ENCODE results near the gene MYO1D. TPM values are rescaled to one million over a fixed set of nuclear protein-coding genes. Genes with fewer than 3 reads are reported as not detected.
"Not testable (repeated sequence)": the region's sequence is repeated elsewhere in the genome, so short reads cannot be mapped to it uniquely, and the experiment has no call there.

Gene MYO1D
- total RNA-seq: 100 to 1,000 TPM; 162 to 201 TPM
- long read RNA-seq, donor 1, full-length matches to known transcripts: 10 of 58 reads
- long read RNA-seq, donor 1, partial matches to known transcripts: 17 of 58 reads
- long read RNA-seq, donor 1, other reads (novel, unspliced or antisense): 31 of 58 reads
- long read RNA-seq, donor 2, partial matches to known transcripts: 86 of 98 reads
- long read RNA-seq, donor 2, other reads (novel, unspliced or antisense): 9 of 98 reads

DNA sequence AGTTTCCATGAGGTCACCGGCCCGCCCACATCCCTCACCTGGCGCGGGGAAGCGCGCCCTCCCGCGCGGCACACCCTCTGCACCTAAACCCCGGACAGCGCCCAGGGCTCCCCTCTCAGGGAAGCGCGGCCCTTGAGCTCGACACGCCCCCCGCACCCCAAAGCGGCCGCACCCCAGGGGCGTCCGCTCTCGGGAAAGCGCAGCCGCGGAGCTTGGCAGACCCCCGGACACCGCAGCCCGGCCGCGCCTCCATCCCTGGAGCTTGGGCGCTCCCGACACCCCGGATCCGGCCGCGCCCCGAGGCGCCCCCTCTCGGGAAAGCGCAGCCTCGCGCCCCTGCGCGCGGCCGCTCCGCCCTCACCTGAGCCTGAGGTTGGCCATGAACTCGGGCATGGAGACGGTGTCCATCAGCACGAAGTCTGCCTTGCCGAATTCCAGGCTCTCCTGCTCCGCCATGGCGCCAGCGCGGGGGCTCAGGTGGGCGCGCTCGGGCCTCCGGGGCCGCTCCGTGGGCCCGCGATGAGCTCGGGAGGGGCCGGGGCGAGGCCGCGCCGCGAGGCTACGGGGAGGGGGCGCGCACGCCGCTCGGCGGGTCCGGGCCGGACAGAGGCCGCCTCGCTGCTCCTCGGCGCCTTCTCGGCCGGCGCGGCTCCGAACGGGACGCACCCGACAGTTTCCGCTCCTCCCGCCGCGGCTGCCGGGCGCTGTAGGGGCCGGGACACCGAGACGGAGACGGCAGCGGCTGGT lies at the start of gene MYO1D:
TSS of gene MYO1D (minus strand) at position 708 of the 747 bp plus-strand sequence. CDS start at position 456, 252 bp downstream.
- DNase-seq (ENCODE audit: low spot score): peak; percentile 84
- intact Hi-C loops (cut with DNase I): loop anchor here (1.0 to 2.0 kb wide), 2 partner anchors 92 to 93 kb away; no protein-coding TSS in a partner anchor

DNA sequence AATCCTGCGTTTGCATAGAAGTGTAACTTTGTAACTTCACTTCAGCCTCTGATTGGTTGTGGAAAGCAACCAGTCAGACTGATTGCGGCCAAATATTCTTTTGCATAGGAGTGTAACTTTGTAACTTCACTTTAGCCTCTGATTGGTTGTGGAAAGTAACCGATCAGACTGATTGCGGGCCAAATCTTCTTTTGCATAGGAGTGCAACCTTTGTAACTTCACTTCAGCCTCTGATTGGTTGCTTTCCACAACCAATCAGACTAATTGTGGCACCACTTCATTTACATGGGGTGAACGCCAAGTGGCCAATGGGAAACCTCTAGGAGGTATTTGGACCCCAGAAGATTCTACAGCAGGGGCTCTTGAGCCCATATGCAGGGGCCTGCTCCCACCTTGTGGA lies 49.3 kb upstream of the MYO1D start:
- no peak for DNase-seq (ENCODE audit: low spot score)
- intact Hi-C loops (cut with DNase I): no loop called here

DNA sequence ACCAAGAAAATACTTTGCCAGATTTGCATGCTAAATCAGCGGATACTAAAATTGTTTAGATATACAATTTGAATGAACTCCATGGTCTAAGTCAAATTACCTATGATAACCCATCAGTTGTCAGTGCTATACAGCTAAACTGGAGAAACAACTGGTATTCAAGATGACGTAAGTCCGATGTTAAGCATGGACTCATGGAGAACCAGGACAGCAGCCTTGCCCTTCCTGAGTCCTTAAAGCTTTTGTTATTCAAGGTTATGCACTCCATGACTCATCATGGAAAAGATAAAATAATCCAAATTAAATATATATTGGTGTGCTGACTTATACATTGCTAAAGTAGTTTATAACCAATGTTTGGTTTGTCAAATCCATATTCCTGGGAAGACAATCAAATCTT lies 47.0 kb upstream of the MYO1D start:
- intact Hi-C loops (cut with DNase I): not testable (repeated sequence)

DNA sequence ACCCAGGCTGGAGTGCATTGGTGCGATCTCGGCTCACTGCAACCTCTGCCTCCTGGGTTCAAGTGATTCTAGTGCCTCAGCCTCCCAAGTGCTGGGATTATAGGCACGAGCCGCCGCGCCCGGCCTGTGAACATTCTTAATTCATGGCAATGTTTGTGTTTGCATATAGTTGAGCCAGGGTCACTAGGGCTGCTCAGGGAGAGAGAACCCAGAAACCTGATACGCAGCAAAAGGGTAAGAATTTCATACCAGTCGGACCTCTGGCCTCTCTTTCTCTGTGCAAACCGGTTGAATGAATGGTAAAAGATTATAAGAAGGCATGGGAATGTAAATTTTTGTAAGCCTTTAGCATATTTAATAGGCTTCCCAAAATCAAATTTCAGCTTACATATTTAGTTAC lies 44.1 kb upstream of the MYO1D start:
- intact Hi-C loops (cut with DNase I): no loop called here

More for the DNA sequence above, 47.0 kb upstream of the MYO1D start:
- DNase-seq (ENCODE audit: low spot score): not testable (repeated sequence)

DNA sequence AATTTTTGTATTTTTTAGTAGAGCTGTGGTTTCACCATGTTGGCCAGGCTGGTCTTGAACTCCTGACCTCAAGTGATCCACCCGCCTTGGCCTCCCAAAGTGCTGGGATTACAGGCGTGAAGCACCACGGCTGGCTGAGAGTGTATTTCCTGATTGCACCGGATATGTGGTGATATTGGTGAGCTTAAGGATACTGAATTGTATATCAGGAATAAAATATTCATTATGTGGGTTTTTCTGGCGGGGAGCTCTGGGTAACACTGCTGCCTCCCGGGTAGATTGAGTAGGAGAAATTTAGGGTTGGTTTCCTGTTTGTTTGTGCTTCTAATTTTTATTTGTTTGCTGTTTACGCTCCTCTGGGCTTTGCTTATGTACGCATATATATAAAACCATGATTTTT lies 43.4 kb upstream of the MYO1D start:
- intact Hi-C loops (cut with DNase I): no loop called here
- no peak for DNase-seq (ENCODE audit: low spot score)

More for the DNA sequence above, 44.1 kb upstream of the MYO1D start:
- no peak for DNase-seq (ENCODE audit: low spot score)

DNA sequence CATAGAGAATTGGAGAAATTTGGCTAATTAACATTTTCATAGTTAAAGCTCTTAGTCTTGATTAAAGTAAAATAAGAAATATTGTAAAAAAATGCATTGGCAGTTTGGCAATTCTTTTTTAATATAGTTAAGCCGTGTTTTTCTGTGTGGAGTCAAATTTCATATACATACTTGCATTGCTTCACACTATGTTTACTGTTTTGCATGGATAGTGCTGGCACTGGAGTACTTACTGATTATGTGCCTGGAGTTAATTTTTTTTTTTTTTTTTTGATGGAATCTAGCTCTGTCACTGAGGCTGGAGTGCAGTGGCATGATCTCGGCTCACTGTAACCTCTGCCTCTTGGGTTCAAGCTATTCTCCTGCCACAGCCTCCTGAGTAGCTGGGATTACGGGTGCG lies 43.0 kb upstream of the MYO1D start:
- DNase-seq (ENCODE audit: low spot score); intact Hi-C loops (cut with DNase I): not testable (repeated sequence)

DNA sequence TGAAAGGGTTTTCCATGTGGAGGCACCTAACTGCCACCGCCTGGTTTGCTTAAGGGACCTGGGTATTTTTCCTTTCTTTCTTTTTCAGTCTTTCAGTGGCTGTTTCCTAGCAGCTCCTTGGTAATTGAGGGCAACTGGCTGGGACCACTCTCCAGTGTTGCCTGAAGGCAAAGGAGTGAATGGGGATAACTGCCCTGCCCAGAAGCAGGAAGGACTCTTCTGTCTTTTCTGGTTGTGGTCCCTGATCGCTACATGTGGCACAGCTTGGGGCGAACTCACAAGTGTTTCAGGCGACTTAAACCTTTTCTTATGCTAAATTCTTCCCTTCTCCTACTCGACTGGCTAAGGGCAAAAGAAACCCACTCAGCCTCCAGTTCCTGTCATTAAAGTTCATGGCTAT lies 40.9 kb upstream of the MYO1D start:
- DNase-seq (ENCODE audit: low spot score): no peak
- intact Hi-C loops (cut with DNase I): no loop called here

DNA sequence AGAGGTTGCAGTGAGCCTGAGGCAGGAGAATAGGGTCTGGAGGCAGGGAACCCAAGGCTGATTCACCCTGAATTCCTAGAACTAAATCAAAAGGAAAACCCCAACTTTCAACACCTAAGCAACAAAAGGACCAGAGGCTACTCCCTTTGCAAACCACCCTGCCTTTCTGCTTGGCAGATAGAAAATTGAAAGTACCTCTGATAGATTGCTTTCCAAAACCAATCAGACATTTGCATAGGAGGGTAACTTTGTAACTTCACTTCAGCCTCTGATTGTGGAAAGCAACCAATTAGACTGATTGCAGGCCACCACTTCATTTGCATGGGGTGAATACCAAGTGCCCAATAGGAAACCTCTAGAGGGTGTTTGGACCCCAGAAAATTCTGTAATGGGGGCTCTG lies 40.2 kb upstream of the MYO1D start:
- DNase-seq (ENCODE audit: low spot score): no peak
- intact Hi-C loops (cut with DNase I): no loop called here

DNA sequence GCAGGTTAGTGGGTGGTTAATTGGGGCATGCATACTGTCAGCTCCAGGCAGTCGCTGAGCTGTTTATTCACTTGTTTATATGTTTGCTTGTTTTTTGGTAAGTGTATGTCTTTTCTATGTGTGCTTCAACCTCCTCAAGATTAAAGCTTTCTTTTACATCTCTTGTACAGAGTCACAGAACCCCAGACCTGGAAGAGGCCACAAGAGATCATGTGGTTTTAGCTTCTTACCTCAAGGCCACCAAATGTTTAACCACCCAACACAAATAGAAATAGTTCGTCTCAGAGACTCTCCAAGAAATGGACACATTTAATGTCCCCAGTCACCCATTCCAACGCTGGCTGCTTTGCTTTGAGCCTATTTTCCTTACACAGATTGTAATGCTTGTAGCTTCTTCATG lies 39.2 kb upstream of the MYO1D start:
- intact Hi-C loops (cut with DNase I): no loop called here
- DNase-seq (ENCODE audit: low spot score): no peak

DNA sequence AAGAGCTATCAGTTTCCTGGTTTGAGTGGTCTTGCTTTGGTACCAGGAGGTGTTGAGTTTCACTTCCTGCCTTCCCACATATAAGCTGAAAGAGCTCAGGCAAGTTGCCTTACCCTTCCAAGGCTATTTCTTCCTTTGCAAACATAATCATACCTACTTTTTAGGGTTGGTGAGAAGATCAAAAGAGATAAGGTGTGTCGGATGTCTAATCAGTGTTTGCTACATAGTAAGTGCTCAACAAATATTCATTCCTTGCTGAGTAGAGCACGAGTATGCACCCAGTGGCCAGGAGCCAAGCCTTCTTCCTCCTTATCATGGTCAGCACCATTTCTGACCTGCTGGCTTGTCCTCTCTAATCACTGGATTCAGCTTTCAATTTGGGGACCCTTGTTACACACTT lies 38.3 kb upstream of the MYO1D start:
- intact Hi-C loops (cut with DNase I): no loop called here
- DNase-seq (ENCODE audit: low spot score): no peak

DNA sequence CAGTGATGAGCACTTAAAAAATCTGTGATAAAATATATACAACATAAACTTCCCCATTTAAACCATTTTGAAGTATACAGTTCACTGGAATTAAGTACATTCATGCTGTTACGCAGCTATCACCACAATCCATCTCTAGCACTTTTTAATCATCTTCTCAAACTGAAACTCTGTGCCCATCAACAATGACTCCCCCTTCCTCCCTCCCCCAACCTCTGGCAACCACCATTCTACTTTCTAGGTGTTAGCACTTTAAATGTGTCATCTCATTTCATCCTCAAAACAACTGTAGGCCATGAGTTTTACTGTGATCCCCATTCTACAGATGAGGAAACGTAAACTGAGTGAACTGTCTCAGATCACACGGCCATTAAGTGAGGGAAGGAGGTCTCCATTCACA lies 37.3 kb upstream of the MYO1D start:
- no peak for DNase-seq (ENCODE audit: low spot score)
- intact Hi-C loops (cut with DNase I): loop anchor here in 1 of 2 donors (5.0 kb wide), 1 partner anchor 1893 kb away; no protein-coding TSS in a partner anchor

DNA sequence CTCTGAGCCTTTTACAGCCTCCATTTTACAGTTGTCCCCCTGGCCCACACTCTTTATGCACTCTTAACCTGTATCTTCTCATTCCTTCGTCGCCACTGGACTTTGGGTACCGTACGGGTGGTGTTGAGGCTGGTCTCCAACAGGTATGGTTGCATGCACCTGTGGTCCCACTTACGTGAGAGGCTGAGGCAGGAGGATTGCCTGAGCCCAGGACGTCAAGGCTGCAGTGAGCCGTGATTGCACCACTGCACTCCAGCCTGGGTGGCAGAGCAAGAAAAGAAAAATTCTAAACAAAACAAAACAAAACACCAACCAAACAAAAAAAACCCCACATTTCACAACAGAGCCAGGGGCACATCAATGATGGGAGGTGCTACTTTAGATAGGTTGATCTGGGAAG lies 36.7 kb upstream of the MYO1D start:
- no peak for DNase-seq (ENCODE audit: low spot score)
- intact Hi-C loops (cut with DNase I): loop anchor here in 1 of 2 donors (5.0 kb wide), 1 partner anchor 1894 kb away; no protein-coding TSS in a partner anchor

DNA sequence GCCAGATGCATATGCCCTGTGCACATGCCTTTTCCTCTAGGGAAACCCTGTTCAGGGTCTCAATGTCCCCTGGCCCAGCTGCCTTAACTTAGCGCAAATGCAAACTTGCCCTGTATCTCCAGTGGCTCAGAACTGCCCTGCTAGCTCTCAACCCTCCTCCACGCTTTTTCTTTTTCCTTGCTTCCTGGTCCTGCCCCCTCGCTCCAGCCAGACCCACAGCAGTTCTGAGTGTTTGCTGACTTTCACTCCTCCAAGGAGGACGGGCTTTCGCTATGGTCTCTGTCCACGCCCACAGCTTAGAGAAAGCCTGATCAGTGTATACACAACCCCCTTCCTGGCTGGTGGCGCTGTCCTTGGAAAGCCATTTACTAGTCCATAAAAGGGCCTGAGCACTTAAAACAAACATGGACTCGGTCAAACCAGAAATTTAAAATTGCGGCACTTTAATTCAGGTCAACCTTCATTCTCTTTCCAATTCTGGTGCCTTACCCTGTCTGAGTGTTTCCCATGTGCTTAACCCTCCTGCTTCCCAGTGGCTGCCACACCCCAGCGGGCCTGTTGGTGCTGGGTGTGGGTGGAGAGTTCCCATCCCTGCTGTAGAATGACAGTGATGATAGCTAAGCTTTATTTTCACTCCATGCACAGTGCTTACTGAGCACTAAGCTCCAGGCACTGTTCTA lies 35.4 kb upstream of the MYO1D start:
- intact Hi-C loops (cut with DNase I): loop anchor here in 1 of 2 donors (5.0 kb wide), 1 partner anchor 1895 kb away; no protein-coding TSS in a partner anchor
- DNase-seq (ENCODE audit: low spot score): peak; percentile 91

DNA sequence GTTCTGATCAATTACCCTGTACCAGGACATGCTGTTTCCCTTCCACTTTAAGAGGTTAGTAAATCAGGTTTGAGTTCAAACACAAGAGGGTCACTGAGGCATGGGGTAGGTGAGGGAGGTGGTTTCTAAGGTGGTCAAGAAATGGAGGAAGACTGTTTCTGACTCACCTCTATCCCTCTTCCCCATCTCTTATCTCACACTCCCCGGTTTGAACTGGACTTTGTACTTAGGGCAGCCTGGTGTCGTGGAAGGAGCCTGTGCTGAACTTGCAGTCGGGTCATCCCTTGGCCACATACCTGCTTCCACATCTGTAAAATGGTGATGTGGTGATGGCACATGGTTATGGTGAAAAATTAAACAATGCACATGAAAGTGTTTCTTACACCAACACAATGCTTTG lies 33.8 kb upstream of the MYO1D start:
- DNase-seq (ENCODE audit: low spot score): no peak
- intact Hi-C loops (cut with DNase I): loop anchor here in 1 of 2 donors (5.0 kb wide), 1 partner anchor 1897 kb away; no protein-coding TSS in a partner anchor

DNA sequence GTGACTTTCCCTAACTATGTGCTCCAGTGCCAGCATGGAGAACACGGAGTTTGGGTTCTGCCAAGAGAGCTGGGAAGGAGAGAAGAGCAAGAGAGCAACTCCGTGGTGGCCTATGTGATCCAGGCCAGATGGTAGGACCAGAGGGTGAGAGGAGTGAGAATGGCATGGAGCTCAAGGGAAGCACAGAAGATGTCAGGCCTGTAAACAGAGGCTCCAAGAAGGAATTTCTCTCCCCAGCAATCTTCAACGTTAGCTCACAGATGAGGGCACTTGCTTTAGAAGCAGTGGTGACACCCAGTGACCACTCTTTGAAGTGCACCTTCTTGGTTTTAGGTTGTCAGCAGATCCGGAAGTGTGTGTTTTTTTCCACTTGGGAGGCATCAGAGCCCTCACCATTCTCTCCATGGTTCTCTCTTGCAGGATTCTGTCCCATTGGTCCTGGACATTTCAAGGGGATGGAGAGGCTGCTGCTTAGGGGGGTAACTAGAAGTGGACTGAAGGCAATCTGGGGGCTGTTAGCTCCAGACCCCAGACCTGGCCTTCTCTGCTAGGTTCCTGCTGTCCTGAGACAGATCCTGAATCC lies 33.0 kb upstream of the MYO1D start:
- intact Hi-C loops (cut with DNase I): loop anchor here (5.0 to 10.0 kb wide), 2 partner anchors 125 to 1897 kb away; no protein-coding TSS in a partner anchor
- no peak for DNase-seq (ENCODE audit: low spot score)

DNA sequence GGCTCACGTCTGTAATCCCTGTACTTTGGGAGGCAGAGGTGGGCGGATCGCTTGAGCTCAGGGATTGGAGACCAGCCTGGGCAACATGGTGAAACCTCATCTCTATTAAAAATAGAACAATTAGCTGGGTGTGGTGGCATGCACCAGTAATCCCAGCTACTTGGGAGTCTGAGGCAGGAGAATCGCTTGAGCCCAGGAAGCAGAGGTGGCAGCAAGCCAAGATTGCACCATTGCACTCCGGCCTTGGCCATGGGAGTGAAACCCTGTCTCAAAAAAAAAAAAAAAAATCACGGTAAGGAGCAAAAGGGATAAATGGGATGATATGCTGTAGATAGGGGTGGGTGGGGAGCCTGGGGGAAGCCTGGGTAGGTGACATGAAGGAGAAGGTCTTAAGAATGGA lies 30.7 kb upstream of the MYO1D start:
- no peak for DNase-seq (ENCODE audit: low spot score)
- intact Hi-C loops (cut with DNase I): loop anchor here in 1 of 2 donors (10.0 kb wide), 1 partner anchor 123 kb away; no protein-coding TSS in a partner anchor

DNA sequence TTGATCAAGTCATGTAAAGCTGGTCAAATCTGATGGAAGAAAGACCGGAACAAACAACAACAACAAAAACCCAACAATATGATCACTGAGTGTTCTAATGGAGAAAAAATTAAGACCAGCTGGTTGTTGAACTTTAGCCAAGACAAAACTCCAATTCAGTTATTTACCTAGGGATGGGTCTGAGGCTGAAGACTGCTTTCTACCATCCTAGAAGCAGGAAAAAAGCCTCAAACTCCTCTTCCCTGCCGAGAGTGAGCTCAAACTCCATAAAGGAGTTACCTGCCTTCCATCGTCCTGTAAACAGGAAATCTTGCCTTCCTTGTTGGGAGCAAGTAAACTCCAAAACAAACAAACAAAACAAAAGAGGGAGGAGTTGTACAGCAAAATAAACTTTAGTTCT lies 28.0 kb upstream of the MYO1D start:
- DNase-seq (ENCODE audit: low spot score): no peak
- intact Hi-C loops (cut with DNase I): loop anchor here in 1 of 2 donors (10.0 kb wide), 1 partner anchor 120 kb away; no protein-coding TSS in a partner anchor

DNA sequence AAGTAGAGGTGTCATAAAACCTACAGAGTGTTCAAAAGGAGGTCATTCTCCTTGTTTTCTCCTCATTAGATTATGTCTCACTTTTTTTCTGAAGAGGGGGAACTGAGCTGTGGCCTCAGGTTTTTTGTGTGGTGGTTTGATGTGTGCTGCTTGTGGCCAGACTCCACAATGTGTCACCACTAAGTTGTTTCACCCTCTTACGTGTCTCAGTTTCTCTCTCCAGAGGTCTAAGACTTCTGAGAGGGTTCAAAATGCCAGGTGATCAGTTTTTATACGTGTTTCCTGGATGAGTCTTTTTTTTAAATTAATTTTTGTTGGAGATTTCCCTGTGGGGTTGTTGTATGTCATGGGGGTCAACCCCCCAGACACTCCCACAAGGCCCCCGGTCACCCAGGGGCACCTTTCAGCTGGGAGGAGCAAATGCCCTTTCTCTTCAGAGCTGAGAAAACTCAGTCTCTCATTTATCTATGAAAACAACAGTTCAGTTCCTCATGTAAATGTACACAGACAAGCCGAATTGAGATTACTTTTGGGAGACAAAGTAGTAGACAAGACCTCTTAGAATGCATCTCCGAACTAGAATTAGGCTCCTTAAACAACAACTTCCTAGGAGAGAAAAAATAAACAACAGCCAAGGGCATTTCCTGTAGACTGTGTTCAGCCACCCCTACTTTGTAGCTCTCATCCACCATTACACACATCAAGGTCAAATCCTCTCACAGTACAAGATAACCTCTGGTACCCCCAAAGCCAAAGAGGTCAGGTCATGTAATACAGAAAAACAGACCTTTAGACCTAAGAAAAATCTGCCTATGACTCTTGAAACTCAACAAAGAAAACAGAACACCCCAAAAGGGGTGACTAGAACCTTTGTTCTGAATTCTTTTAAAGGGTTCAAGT lies 27.1 kb upstream of the MYO1D start:
- intact Hi-C loops (cut with DNase I): loop anchor here in 1 of 2 donors (10.0 kb wide), 1 partner anchor 119 kb away; no protein-coding TSS in a partner anchor
- no peak for DNase-seq (ENCODE audit: low spot score)
